ENCODE measurements around the gene ALDH1L2.

GRCh38 chr12:105116969-105117368, 32.7 kb upstream of the ALDH1L2 start:
- no peak for TF ChIP-seq CTCF (IDR thresholded peaks at IDR 0.05; ENCODE audit: low read length)
- no peak for TF ChIP-seq EZH2 (IDR thresholded peaks at IDR 0.05; ENCODE audit: borderline replicate concordance, low read length)
